Measurements from ENCODE around the gene FOXK2. TPM values are rescaled to one million over a fixed set of nuclear protein-coding genes. Genes with fewer than 3 reads are reported as not detected.
A peak's percentile ranks its signal among the peaks of the same experiment; 100 is the strongest.

FOXK2 gene
- total RNA-seq, 1 experiment from 2014 or later: 57.7 TPM

- TF ChIP-seq SOX15 (CRISPR knock-in tag; IDR thresholded peaks at IDR 0.05) (no peak), NFATC4 (CRISPR knock-in tag; IDR thresholded peaks at IDR 0.05) (no peak), HMGXB4 (CRISPR knock-in tag; IDR thresholded peaks at IDR 0.05) (peak; percentile 88), ZNF396 (CRISPR knock-in tag; IDR thresholded peaks at IDR 0.05; ENCODE audit: borderline replicate concordance) (no peak), GRHL2 (CRISPR knock-in tag; IDR thresholded peaks at IDR 0.05; ENCODE audit: insufficient replicate concordance, severe bottlenecking) (no peak), TCF7 (CRISPR knock-in tag; IDR thresholded peaks at IDR 0.05; ENCODE audit: low read depth) (0 out of 2 replicates have a peak, but pooled peaks have one; percentile 60), ARID4B (CRISPR knock-in tag; IDR thresholded peaks at IDR 0.05; ENCODE audit: borderline replicate concordance) (peak; percentile 97; the same call in 1 of the 2 replicates), ZNF138 (CRISPR knock-in tag; conservative IDR thresholded peaks at IDR 0.05) (peak; percentile 74; the same call in 1 of the 2 replicates), ZNF671 (CRISPR knock-in tag; IDR thresholded peaks at IDR 0.05) (no peak), SMAD4 (CRISPR knock-in tag; IDR thresholded peaks at IDR 0.05) (no peak), MYBL2 (CRISPR knock-in tag; IDR thresholded peaks at IDR 0.05) (peak; percentile 81; the same call in 1 of the 2 replicates), EMX1 (CRISPR knock-in tag; IDR thresholded peaks at IDR 0.05) (no peak), KAT7 (CRISPR knock-in tag; IDR thresholded peaks at IDR 0.05; ENCODE audit: borderline replicate concordance) (0 out of 2 replicates have a peak, but pooled peaks have one; percentile 66), ZNF317 (CRISPR knock-in tag; IDR thresholded peaks at IDR 0.05; ENCODE audit: borderline replicate concordance, low read depth) (peak; percentile 59; the same call in 1 of the 2 replicates), JAZF1 (CRISPR knock-in tag; IDR thresholded peaks at IDR 0.05) (no peak), ZSCAN18 (CRISPR knock-in tag; IDR thresholded peaks at IDR 0.05) (no peak)
- TF ChIP-seq, protein P1, sequence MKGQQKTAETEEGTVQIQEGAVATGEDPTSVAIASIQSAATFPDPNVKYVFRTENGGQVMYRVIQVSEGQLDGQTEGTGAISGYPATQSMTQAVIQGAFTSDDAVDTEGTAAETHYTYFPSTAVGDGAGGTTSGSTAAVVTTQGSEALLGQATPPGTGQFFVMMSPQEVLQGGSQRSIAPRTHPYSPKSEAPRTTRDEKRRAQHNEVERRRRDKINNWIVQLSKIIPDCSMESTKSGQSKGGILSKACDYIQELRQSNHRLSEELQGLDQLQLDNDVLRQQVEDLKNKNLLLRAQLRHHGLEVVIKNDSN (CRISPR knock-in tag; IDR thresholded peaks at IDR 0.05): peak; percentile 99
Measured at GRCh38 chr17:82496529-82497434, 22.8 kb upstream of the FOXK2 start (continued).

Measured in WTC11 (cell line).